RWPE1 (cell line): ENCODE measurements around the gene SEMA5B.
A peak's percentile ranks its signal among the peaks of the same experiment; 100 is the strongest.

Experiments
- CTCF ChIA-PET: fragments of 350-600 bp; sonication (Branson Sonifier 250); formaldehyde crosslinking; extraction: SDS; loops from one replicate; lab custom pipeline; 2021; lab: Yijun Ruan, JAX
- POLR2A ChIA-PET: fragments of 400-600 bp; formaldehyde crosslinking; extraction: SDS; loops from one replicate; lab custom pipeline; 2020; ENCODE audit warnings: antibody characterized with exemption; ENCODE audit not compliant: low non-redundant PET; lab: Yijun Ruan, JAX
- DNase-seq: peaks from one replicate; pipeline ENCODE4 v3.0.0; 2012; ENCODE audit warnings: low spot score
- H3K27ac ChIP-seq: fragments of 450-650 bp; 2 replicates; pipeline ENCODE4 v1.5.1; 2017
- TF ChIP-seq, protein P1 (sequence below): fragments of 450-650 bp; conservative IDR thresholded peaks from 2 replicates; pipeline ENCODE4 v1.5.1; 2017; ENCODE audit warnings: low read depth, mild to moderate bottlenecking

SEMA5B gene

DNA sequence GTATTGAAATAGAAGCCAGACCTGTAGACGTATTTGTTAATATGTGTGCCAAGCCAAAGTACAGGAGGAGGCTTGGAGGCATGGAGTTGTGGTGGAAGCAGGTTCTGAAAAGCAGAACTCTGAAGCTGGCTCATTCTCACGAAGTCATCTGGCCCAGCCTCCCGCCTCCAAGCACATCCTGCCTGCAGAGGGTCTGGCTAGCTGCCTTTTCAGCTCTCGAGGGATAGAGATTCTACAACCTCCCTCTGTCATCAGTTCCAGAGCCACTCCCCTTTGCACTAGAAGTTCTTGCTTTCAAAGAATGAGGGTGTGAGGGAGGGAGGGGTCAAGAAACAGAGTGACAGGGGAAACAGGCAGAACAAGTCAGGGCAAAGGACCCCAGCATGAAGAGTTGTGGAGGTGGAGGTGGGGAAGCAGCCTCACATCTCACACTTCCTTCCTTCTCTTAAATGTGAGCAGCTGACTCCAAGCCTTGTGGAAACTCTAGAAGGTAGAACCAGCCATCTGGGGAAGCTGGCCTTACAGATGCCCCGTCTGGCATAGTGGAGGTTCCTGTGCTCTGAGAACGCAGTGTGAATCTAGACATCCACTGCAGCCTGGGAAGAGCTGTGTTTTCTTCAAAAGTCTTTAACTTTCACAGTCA lies 137.4 kb downstream of the SEMA5B start:
- TF ChIP-seq, protein P1, sequence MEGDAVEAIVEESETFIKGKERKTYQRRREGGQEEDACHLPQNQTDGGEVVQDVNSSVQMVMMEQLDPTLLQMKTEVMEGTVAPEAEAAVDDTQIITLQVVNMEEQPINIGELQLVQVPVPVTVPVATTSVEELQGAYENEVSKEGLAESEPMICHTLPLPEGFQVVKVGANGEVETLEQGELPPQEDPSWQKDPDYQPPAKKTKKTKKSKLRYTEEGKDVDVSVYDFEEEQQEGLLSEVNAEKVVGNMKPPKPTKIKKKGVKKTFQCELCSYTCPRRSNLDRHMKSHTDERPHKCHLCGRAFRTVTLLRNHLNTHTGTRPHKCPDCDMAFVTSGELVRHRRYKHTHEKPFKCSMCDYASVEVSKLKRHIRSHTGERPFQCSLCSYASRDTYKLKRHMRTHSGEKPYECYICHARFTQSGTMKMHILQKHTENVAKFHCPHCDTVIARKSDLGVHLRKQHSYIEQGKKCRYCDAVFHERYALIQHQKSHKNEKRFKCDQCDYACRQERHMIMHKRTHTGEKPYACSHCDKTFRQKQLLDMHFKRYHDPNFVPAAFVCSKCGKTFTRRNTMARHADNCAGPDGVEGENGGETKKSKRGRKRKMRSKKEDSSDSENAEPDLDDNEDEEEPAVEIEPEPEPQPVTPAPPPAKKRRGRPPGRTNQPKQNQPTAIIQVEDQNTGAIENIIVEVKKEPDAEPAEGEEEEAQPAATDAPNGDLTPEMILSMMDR, result no peak
- DNase-seq, result peak; percentile 92

GRCh38 chr3:122886946-122887345 lies 140.6 kb downstream of the SEMA5B start:
- TF ChIP-seq, protein P1, result no peak
- no peak for DNase-seq
- CTCF ChIA-PET, result no interaction called here
- no peak overlapping the region for H3K27ac ChIP-seq
- POLR2A ChIA-PET, result no interaction called here

More for the DNA sequence above, 137.4 kb downstream of the SEMA5B start:
- ChIA-PET CTCF (interaction anchor here (0.6 kb wide), 1 partner anchor 14 kb away, joined by 3 read pairs; no protein-coding TSS in a partner anchor), POLR2A (no interaction called here)
- peak overlapping the region; percentile 23 for H3K27ac ChIP-seq

- TF ChIP-seq, protein P1, result no peak
- DNase-seq, result no peak
- POLR2A ChIA-PET, result no interaction called here
- no peak overlapping the region for H3K27ac ChIP-seq
- CTCF ChIA-PET, result no interaction called here
Observed at GRCh38 chr3:122886251-122886650, 141.3 kb downstream of the SEMA5B start.

DNA sequence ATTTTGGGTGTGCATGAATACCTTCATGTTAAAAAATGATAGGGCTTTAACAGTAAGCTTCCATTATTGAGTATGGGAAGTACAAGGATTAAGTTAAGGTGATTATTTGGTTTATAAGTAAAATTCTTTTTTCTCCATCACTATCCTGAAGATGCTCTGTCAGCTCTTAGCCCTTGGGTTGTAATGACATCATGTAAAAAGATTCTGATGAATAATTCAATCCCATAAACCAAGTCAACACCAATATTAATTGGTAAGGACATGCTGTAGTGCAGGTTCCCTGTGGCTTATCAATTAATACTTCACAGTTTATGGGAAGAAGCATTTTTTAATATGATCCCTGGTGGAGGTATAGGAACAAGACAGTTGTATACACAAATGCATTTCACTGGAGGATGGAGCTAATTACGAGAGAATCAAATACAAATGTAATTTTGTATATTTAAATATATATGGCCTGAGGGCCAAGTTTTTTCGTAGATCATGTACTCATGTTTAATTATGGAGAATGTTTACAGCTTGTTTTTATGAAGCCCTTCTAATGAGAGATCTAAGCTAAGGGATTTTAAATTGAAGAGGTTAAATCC lies 145.1 kb downstream of the SEMA5B start:
- ChIA-PET POLR2A (no interaction called here), CTCF (no interaction called here)
- DNase-seq, result no peak
- TF ChIP-seq, protein P1, result no peak
- H3K27ac ChIP-seq, result no peak overlapping the region

DNA sequence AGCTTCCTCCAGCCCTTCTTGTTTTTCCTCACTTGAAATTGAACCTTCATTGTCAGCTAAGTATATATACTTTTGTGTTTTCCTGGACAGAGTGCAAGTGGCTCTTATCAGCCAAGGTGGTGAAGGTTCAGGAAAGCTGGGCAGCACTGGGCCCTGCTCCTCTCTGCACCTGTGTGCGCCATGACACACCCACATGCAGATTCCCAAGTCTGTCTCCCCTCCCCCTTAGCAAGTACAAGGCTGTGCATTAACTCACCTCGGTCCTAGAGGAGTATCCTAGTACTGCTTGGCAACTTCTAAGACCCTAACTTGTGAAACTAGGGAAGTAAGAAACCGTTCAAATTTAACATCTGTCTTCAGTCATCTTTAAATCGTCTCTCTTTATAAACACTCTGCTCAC lies 146.9 kb downstream of the SEMA5B start:
- TF ChIP-seq, protein P1, result no peak
- DNase-seq, result no peak
- ChIA-PET POLR2A (no interaction called here), CTCF (no interaction called here)
- H3K27ac ChIP-seq, result no peak overlapping the region

DNA sequence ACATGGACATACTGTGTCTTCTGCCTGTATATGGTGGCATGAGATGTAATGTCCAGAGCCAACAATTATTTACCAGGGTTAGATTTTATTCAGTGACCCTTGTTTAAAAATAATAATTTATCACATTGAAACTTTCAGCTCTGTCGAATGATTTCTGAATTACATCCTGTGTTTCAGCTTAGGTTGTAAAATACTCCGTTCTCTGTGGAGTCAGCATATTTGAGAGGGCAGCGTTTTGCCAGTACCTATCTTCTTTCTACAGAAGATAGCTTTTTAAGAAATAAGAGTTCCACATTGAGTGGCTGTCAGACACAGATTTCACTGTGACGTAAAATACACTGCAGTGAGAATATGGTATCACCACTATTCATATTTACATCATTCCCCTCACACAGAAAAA lies 147.4 kb downstream of the SEMA5B start:
- DNase-seq, result no peak
- H3K27ac ChIP-seq, result no peak overlapping the region
- CTCF ChIA-PET, result interaction anchor here (0.6 kb wide), 1 partner anchor 146 kb away, joined by 3 read pairs; no protein-coding TSS in a partner anchor
- POLR2A ChIA-PET, result no interaction called here
- TF ChIP-seq, protein P1, result no peak
